ES-I3 (cell line): Measurements from ENCODE around the gene CYP4F2.
"Not testable (repeated sequence)": the region's sequence is repeated elsewhere in the genome, so short reads cannot be mapped to it uniquely, and the experiment has no call there.

Experiments used
- H3K36me3 ChIP-seq: 2 replicates; pipeline ENCODE4 v1.6.1; 2013; ENCODE audit warnings: mild to moderate bottlenecking, low read length, control low read depth, moderate library complexity; ENCODE audit not compliant: insufficient read depth
- H3K4me1 ChIP-seq: 2 replicates; pipeline ENCODE4 v1.6.1; 2013; ENCODE audit warnings: mild to moderate bottlenecking, control low read depth, low read length; ENCODE audit not compliant: insufficient read depth
- H3K9ac ChIP-seq: 2 replicates; pipeline ENCODE4 v1.6.1; 2013; ENCODE audit warnings: low read depth, mild to moderate bottlenecking, low read length, moderate library complexity
- H3K9me3 ChIP-seq: 2 replicates; pipeline ENCODE4 v1.6.1; 2013; ENCODE audit warnings: mild to moderate bottlenecking, low read length, moderate library complexity; ENCODE audit not compliant: control insufficient read depth, insufficient read depth

CYP4F2 gene

GRCh38 chr19:15897738-15898276 lies at the start of gene CYP4F2:
CYP4F2 (minus strand) TSS chr19:15898074; CDS start chr19:15897611, 463 bp downstream.
- Histone ChIP-seq H3K9ac (no peak within 1 kb of the TSS), H3K4me1 (no peaks in the 10 kb centered on the region), H3K9me3 (no peaks in the 10 kb centered on the region), H3K36me3 (no peaks in the 10 kb centered on the region)

GRCh38 chr19:15945301-15945700 lies 47.4 kb upstream of the CYP4F2 start:
- Histone ChIP-seq H3K4me1 (no peaks in the 10 kb centered on the region), H3K9me3 (no peaks in the 10 kb centered on the region; the same call in 1 of the 2 replicates)

DNA sequence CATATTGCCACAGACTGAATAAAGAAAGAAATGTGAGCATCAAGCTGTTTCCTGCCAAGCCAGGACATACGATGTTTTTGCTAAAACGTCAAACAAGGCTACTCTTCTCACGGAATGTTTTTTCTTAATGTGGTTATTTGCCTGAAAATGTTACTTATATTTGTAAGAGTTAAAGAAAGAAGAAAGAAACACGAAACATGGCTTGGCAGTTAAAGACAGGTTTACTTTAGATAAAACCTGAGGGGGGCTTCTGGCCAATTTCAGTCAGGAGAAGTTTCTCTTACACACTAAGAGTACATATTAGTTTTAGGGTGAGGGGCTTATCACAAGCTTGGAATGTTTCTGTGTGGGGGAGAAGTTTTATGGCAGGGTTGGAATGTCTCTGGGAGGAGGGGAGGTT lies 46.5 kb upstream of the CYP4F2 start:
- no peaks in the 10 kb centered on the region for H3K36me3 ChIP-seq
- H3K9ac ChIP-seq: no peak overlapping the region
- H3K9me3 ChIP-seq: no peaks in the 10 kb centered on the region; the same call in 1 of the 2 replicates
- H3K4me1 ChIP-seq: no peaks in the 10 kb centered on the region

More at GRCh38 chr19:15945301-15945700, 47.4 kb upstream of the CYP4F2 start:
- Histone ChIP-seq H3K9ac (no peak overlapping the region), H3K36me3 (no peaks in the 10 kb centered on the region)

- Histone ChIP-seq H3K9me3 (peaks cover 6% of the 10 kb centered on the region), H3K9ac (no peak overlapping the region), H3K4me1 (no peaks in the 10 kb centered on the region; the same call in 1 of the 2 replicates), H3K36me3 (no peaks in the 10 kb centered on the region)
Observed at GRCh38 chr19:15937771-15938170, 39.9 kb upstream of the CYP4F2 start.

- no peaks in the 10 kb centered on the region for H3K36me3 ChIP-seq
- no peak overlapping the region for H3K9ac ChIP-seq
- no peaks in the 10 kb centered on the region; the same call in 1 of the 2 replicates for H3K4me1 ChIP-seq
Observed at GRCh38 chr19:15936950-15937349, 39.1 kb upstream of the CYP4F2 start.

DNA sequence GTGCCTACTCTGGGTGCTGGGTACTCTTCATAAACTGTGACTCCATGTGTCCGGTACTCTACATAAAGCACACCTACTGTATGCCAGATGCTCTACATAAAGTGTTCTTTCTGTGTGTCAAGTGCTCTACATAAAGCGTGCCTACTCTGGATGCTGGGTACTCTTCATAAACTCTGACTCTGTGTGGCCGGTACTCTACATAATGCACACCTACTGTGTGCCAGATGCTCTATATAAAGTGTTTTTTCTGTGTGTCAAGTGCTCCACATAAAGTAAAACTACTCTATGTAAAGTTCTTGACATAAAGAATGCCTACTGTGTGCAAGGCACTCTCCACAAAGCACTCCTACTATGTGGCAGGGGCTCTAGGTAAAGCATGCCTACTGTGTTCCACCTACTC lies 38.3 kb upstream of the CYP4F2 start:
- H3K4me1 ChIP-seq: no peaks in the 10 kb centered on the region; the same call in 1 of the 2 replicates
- no peaks in the 10 kb centered on the region for H3K36me3 ChIP-seq
- H3K9me3 ChIP-seq: peaks cover 6% of the 10 kb centered on the region
- H3K9ac ChIP-seq: no peak overlapping the region

More at GRCh38 chr19:15936950-15937349, 39.1 kb upstream of the CYP4F2 start:
- H3K9me3 ChIP-seq: peaks cover 6% of the 10 kb centered on the region

GRCh38 chr19:15935167-15935702 lies 37.4 kb upstream of the CYP4F2 start:
- peaks cover 6% of the 10 kb centered on the region for H3K9me3 ChIP-seq

GRCh38 chr19:15934332-15935078 lies 36.6 kb upstream of the CYP4F2 start, which contains the start of gene CYP4F11:
CYP4F11 (minus strand) TSS chr19:15934529; CDS start chr19:15934408, 121 bp downstream.
- H3K36me3 ChIP-seq: no peaks in the 10 kb centered on the region
- H3K9me3 ChIP-seq: peaks cover 6% of the 10 kb centered on the region
- no peaks in the 10 kb centered on the region; the same call in 1 of the 2 replicates for H3K4me1 ChIP-seq
- no peak within 1 kb of the TSS for H3K9ac ChIP-seq

More at GRCh38 chr19:15935167-15935702, 37.4 kb upstream of the CYP4F2 start:
- Histone ChIP-seq H3K4me1 (no peaks in the 10 kb centered on the region; the same call in 1 of the 2 replicates), H3K9ac (no peak overlapping the region), H3K36me3 (no peaks in the 10 kb centered on the region)

GRCh38 chr19:15933761-15934331 lies 36.0 kb upstream of the CYP4F2 start:
- not testable (repeated sequence) for H3K9me3 ChIP-seq, H3K4me1 ChIP-seq, H3K36me3 ChIP-seq, H3K9ac ChIP-seq

- no peaks in the 10 kb centered on the region for H3K4me1 ChIP-seq
- no peak overlapping the region for H3K9ac ChIP-seq
- no peaks in the 10 kb centered on the region for H3K9me3 ChIP-seq
- no peaks in the 10 kb centered on the region for H3K36me3 ChIP-seq
Observed at GRCh38 chr19:15928321-15928720, 30.4 kb upstream of the CYP4F2 start.

DNA sequence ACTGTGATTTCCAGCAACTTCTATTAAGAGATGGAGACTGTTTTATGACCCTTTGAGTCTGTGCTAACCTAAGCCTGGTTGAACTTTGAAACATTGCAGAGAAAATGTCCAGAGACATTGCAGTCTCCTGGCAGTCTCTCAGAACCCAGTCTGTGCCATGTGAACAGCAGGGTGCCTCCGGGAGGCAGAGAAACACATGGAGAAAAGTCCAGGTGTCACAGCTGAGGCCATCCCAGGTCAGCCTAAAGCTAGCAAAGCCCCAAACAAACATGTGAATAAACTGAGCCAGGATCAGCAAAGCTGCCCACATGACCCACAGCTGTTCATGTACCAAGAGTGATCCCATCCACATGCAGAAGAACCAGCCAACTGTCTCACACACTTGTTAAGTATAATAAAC lies 28.6 kb upstream of the CYP4F2 start:
- no peaks in the 10 kb centered on the region for H3K4me1 ChIP-seq
- no peaks in the 10 kb centered on the region for H3K36me3 ChIP-seq
- no peaks in the 10 kb centered on the region for H3K9me3 ChIP-seq
- H3K9ac ChIP-seq: no peak overlapping the region

GRCh38 chr19:15923702-15924101 lies 25.8 kb upstream of the CYP4F2 start:
- Histone ChIP-seq H3K4me1 (no peaks in the 10 kb centered on the region), H3K9me3 (no peaks in the 10 kb centered on the region), H3K36me3 (no peaks in the 10 kb centered on the region), H3K9ac (no peak overlapping the region)

GRCh38 chr19:15922021-15922420 lies 24.1 kb upstream of the CYP4F2 start:
- Histone ChIP-seq H3K9me3 (no peaks in the 10 kb centered on the region), H3K9ac (no peak overlapping the region), H3K36me3 (no peaks in the 10 kb centered on the region), H3K4me1 (no peaks in the 10 kb centered on the region)

DNA sequence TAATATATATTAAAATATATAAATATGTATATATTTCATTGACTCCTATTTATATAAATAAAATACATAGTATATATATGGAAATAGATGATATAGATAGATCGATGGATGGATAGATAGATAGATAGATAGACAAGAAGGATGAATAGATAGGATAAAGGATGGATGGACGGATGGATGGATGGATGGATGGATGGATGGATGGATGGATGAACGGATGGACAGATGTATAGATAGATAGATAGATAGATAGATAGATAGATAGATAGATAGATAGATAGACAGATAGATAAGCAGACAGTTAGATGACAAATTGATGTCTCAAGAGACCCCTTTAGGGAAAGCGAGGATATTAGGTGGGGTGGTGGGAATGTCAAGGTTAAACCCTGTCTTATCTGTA lies 21.4 kb upstream of the CYP4F2 start:
- Histone ChIP-seq H3K9me3 (no peaks in the 10 kb centered on the region), H3K4me1 (no peaks in the 10 kb centered on the region), H3K36me3 (no peaks in the 10 kb centered on the region), H3K9ac (no peak overlapping the region)
